ENCODE data around the gene MSRB1.

DNA sequence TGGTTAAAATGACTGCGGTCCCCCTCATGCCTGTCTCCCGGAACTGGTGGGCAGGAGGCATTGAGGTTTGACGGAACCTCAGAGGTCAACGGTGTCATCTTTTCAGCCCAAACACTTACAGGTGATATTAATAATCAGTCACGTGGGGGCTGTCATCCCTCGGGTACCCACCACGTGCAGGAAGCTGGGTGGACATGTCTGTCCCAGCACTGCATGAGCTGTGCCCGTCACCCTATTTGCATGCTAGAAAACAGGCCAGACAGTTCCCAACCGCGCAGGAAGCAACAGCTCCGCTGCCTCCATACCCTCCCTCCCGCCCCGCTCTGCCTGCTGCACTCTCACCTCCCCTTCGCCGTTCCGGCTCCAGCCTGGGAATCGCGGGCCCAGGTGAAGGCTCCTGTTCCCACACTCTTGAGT is 48.1 kb upstream of the MSRB1 start:
- TF ChIP-seq, protein P1, sequence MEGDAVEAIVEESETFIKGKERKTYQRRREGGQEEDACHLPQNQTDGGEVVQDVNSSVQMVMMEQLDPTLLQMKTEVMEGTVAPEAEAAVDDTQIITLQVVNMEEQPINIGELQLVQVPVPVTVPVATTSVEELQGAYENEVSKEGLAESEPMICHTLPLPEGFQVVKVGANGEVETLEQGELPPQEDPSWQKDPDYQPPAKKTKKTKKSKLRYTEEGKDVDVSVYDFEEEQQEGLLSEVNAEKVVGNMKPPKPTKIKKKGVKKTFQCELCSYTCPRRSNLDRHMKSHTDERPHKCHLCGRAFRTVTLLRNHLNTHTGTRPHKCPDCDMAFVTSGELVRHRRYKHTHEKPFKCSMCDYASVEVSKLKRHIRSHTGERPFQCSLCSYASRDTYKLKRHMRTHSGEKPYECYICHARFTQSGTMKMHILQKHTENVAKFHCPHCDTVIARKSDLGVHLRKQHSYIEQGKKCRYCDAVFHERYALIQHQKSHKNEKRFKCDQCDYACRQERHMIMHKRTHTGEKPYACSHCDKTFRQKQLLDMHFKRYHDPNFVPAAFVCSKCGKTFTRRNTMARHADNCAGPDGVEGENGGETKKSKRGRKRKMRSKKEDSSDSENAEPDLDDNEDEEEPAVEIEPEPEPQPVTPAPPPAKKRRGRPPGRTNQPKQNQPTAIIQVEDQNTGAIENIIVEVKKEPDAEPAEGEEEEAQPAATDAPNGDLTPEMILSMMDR (IDR thresholded peaks at IDR 0.05), result no peak
- TF ChIP-seq POLR2A (IDR thresholded peaks at IDR 0.05), result no peak

Measured in sigmoid colon (tissue), 3 donors.